H1 (cell line): ENCODE data around the gene ELL2. TPM values are rescaled to one million over a fixed set of nuclear protein-coding genes. Genes with fewer than 3 reads are reported as not detected.

Experiments
- CTCF ChIA-PET: fragments of 300-600 bp; sonication (Branson Sonifier 250); formaldehyde crosslinking; loops from one replicate; lab custom pipeline; 2021; ENCODE audit not compliant: partially characterized antibody; lab: Charles Lee
- POLR2A ChIA-PET: fragments of 300-600 bp; sonication (Branson Sonifier 250); formaldehyde crosslinking; loops from one replicate; lab custom pipeline; 2021; ENCODE audit warnings: inconsistent platforms; ENCODE audit not compliant: partially characterized antibody; lab: Charles Lee
- DNase-seq, 2 experiments: peaks; one replicate each; pipeline versions ENCODE4 v3.0.0 to v3.0.0-alpha.2; 2010 to 2022; ENCODE audit warnings: low spot score in 2 of 2, low read depth in 1 of 2, mixed read lengths in 1 of 2
- FAIRE-seq: peaks from 2 replicates; lab custom pipeline; 2011; peaks lifted over from hg19 to GRCh38; lab: Jason Lieb, UNC
- H2AFZ ChIP-seq: 2 replicates; pipeline ENCODE4 v1.8.1; 2012; ENCODE audit warnings: low read length, inconsistent platforms
- H2AK5ac ChIP-seq: 2 replicates; pipeline ENCODE4 v1.6.1; 2013; ENCODE audit warnings: low read depth, low read length
- H2BK120ac ChIP-seq: replicated peaks from 2 replicates; pipeline ENCODE3; 2013; ENCODE audit warnings: low read depth, low read length, inconsistent platforms
- H2BK12ac ChIP-seq: 2 replicates; pipeline ENCODE4 v1.6.1; 2013; ENCODE audit warnings: low read depth, low read length
- H2BK15ac ChIP-seq: 2 replicates; pipeline ENCODE4 v1.6.1; 2013; ENCODE audit warnings: low read length
- H2BK20ac ChIP-seq: 2 replicates; pipeline ENCODE4 v1.6.1; 2013; ENCODE audit warnings: low read length
- H2BK5ac ChIP-seq: 2 replicates; pipeline ENCODE4 v1.6.1; 2013; ENCODE audit warnings: low read depth, low read length
- H3K14ac ChIP-seq: 2 replicates; pipeline ENCODE4 v1.6.1; 2013; ENCODE audit warnings: inconsistent platforms; ENCODE audit not compliant: insufficient read length
- H3K18ac ChIP-seq: 2 replicates; pipeline ENCODE4 v1.6.1; 2013; ENCODE audit warnings: low read length; ENCODE audit errors: extremely low read depth
- H3K23ac ChIP-seq: 2 replicates; pipeline ENCODE4 v1.6.1; 2013; ENCODE audit warnings: inconsistent platforms; ENCODE audit not compliant: insufficient read length
- H3K23me2 ChIP-seq: 2 replicates; pipeline ENCODE4 v1.6.1; 2013; ENCODE audit warnings: low read depth, low read length
- H3K27ac ChIP-seq: 2 replicates; pipeline ENCODE4 v1.6.1; 2011; ENCODE audit warnings: low read depth, low read length, inconsistent platforms
- H3K27me3 ChIP-seq, 4 experiments: replicated peaks in 1 of 4; 1 replicate in 1 of 4; 2 replicates in 3 of 4; pipeline versions ENCODE4 v1.6.1 to v1.8.1; 2011 to 2013; ENCODE audit warnings: low read length in 3 of 4, mild to moderate bottlenecking in 3 of 4, inconsistent platforms in 2 of 4, mixed read lengths in 2 of 4, moderate library complexity in 1 of 4; ENCODE audit not compliant: control insufficient read depth in 3 of 4, insufficient read depth in 3 of 4; ENCODE audit errors: extremely low read depth in 1 of 4
- H3K36me3 ChIP-seq, 4 experiments: 2 replicates each; pipeline versions ENCODE4 v1.6.1 to v1.8.1; 2011 to 2013; ENCODE audit warnings: mild to moderate bottlenecking in 4 of 4, low read length in 3 of 4, moderate library complexity in 2 of 4, control low read depth in 1 of 4, inconsistent platforms in 1 of 4; ENCODE audit not compliant: insufficient read depth in 4 of 4, control insufficient read depth in 2 of 4
- H3K4ac ChIP-seq: replicated peaks from 2 replicates; pipeline ENCODE3; 2013; ENCODE audit warnings: low read length, low read depth, mixed read lengths, inconsistent platforms; ENCODE audit not compliant: insufficient read length
- H3K4me1 ChIP-seq, 4 experiments: replicated peaks in 1 of 4; 1 replicate in 1 of 4; 2 replicates in 3 of 4; pipeline versions ENCODE4 v1.6.1 to v1.8.1; 2011 to 2013; ENCODE audit warnings: low read length in 3 of 4, inconsistent platforms in 2 of 4, mixed read lengths in 1 of 4; ENCODE audit not compliant: insufficient read depth in 4 of 4, control insufficient read depth in 3 of 4
- H3K4me2 ChIP-seq, 2 experiments: 2 replicates each; pipeline versions ENCODE4 v1.6.1 to v1.8.1; 2011 to 2013; ENCODE audit warnings: low read depth in 2 of 2, low read length in 2 of 2, control low read depth in 1 of 2, inconsistent platforms in 1 of 2, mild to moderate bottlenecking in 1 of 2; ENCODE audit not compliant: insufficient read depth in 1 of 2
- H3K4me3 ChIP-seq, 4 experiments: fragments of 200-600, 300-600 bp in 1 of 4; sonication (generic), shearing (Covaris generic), sonication (Bioruptor Twin) in 1 of 4; 2 replicates each; pipeline versions ENCODE4 v1.5.1 to v1.8.1; 2011 to 2016; ENCODE audit warnings: low read length in 4 of 4, low read depth in 3 of 4, control low read depth in 2 of 4, inconsistent platforms in 2 of 4, mild to moderate bottlenecking in 2 of 4, mixed read lengths in 1 of 4, moderate library complexity in 1 of 4; ENCODE audit not compliant: insufficient read depth in 2 of 4; ENCODE audit errors: extremely low read depth in 1 of 4
- H3K56ac ChIP-seq: replicated peaks from 2 replicates; pipeline ENCODE3; 2013; ENCODE audit warnings: low read depth, mild to moderate bottlenecking, mixed read lengths, low read length, inconsistent platforms; ENCODE audit not compliant: insufficient read length
- H3K79me1 ChIP-seq: 2 replicates; pipeline ENCODE4 v1.6.1; 2013; ENCODE audit warnings: low read depth, low read length, control low read depth
- H3K79me2 ChIP-seq, 2 experiments: 2 replicates each; pipeline versions ENCODE4 v1.6.1 to v1.8.1; 2012 to 2013; ENCODE audit warnings: low read length in 2 of 2, mild to moderate bottlenecking in 2 of 2, inconsistent platforms in 1 of 2; ENCODE audit not compliant: insufficient read depth in 2 of 2, control insufficient read depth in 1 of 2
- H3K9ac ChIP-seq, 4 experiments: replicated peaks in 1 of 4; 1 replicate in 1 of 4; 2 replicates in 3 of 4; pipeline versions ENCODE4 v1.6.1 to v1.8.1; 2011 to 2013; ENCODE audit warnings: low read depth in 3 of 4, low read length in 3 of 4, control low read depth in 2 of 4, mild to moderate bottlenecking in 2 of 4, moderate library complexity in 2 of 4, inconsistent platforms in 1 of 4; ENCODE audit errors: extremely low read depth in 1 of 4
- H3K9me3 ChIP-seq, 2 experiments: 2 replicates each; pipeline versions ENCODE4 v1.6.1 to v1.8.1; 2012 to 2013; ENCODE audit warnings: mild to moderate bottlenecking in 2 of 2, moderate library complexity in 2 of 2, control low read depth in 1 of 2, inconsistent platforms in 1 of 2, low read depth in 1 of 2, low read length in 1 of 2, mixed read lengths in 1 of 2; ENCODE audit not compliant: insufficient read depth in 2 of 2
- H4K20me1 ChIP-seq, 2 experiments: replicated peaks in 1 of 2; 2 replicates each; pipeline versions ENCODE3 to v1.8.1; 2011 to 2013; ENCODE audit warnings: inconsistent platforms in 2 of 2, low read length in 2 of 2, mild to moderate bottlenecking in 1 of 2; ENCODE audit not compliant: insufficient read depth in 2 of 2, control insufficient read depth in 1 of 2
- H4K5ac ChIP-seq: 2 replicates; pipeline ENCODE4 v1.6.1; 2013; ENCODE audit warnings: low read length, low read depth, mixed read lengths, inconsistent platforms; ENCODE audit not compliant: insufficient read length
- H4K8ac ChIP-seq: 2 replicates; pipeline ENCODE4 v1.8.0; 2013; ENCODE audit warnings: mild to moderate bottlenecking, moderate library complexity, low read length, inconsistent platforms; ENCODE audit not compliant: insufficient read depth; ENCODE audit errors: extremely low read depth
- H4K91ac ChIP-seq: replicated peaks from 2 replicates; pipeline ENCODE3; 2013; ENCODE audit warnings: low read length, mixed read lengths, inconsistent platforms; ENCODE audit not compliant: insufficient read length
- ASH2L ChIP-seq: fragments of 200-600, 300-600 bp; sonication (generic); IDR thresholded peaks from one replicate; pipeline ENCODE4 v1.7.1; 2017; ENCODE audit warnings: low read length
- HDAC2 ChIP-seq, 2 experiments: fragments of 300-600 bp in 1 of 2; sonication (generic) in 1 of 2; IDR thresholded peaks; 2 replicates each; pipeline ENCODE4 v1.6.1; 2011 to 2012; ENCODE audit warnings: low read depth in 2 of 2, low read length in 2 of 2, mild to moderate bottlenecking in 2 of 2, moderate library complexity in 2 of 2, borderline replicate concordance in 1 of 2, inconsistent platforms in 1 of 2
- MAX ChIP-seq: IDR thresholded peaks from 2 replicates; pipeline ENCODE4 v1.6.1; 2012; ENCODE audit warnings: inconsistent platforms
- NRF1 ChIP-seq: IDR thresholded peaks from 2 replicates; pipeline ENCODE4 v1.6.1; 2011; ENCODE audit warnings: mild to moderate bottlenecking, low read depth, low read length, improper control_type of control experiment
- POLR2A ChIP-seq, 2 experiments: IDR thresholded peaks; 1 replicate in 1 of 2; 2 replicates in 1 of 2; pipeline ENCODE4 v1.6.1; 2011; ENCODE audit warnings: low read depth in 2 of 2, low read length in 2 of 2, mild to moderate bottlenecking in 2 of 2; ENCODE audit errors: control extremely low read depth in 1 of 2
- POLR2AphosphoS5 ChIP-seq: IDR thresholded peaks from 2 replicates; pipeline ENCODE4 v1.6.1; 2011; ENCODE audit warnings: low read depth, low read length
- RBBP5 ChIP-seq: IDR thresholded peaks from 2 replicates; pipeline ENCODE4 v1.7.1; 2012; ENCODE audit warnings: low read depth, mild to moderate bottlenecking, inconsistent platforms, low read length, moderate library complexity, borderline replicate concordance
- RXRA ChIP-seq: IDR thresholded peaks from 2 replicates; pipeline ENCODE4 v1.6.1; 2011; ENCODE audit warnings: low read depth, mild to moderate bottlenecking, low read length, moderate library complexity; ENCODE audit not compliant: insufficient read depth
- SIRT6 ChIP-seq: IDR thresholded peaks from one replicate; pipeline ENCODE4 v1.7.1; 2012; ENCODE audit warnings: low read length, inconsistent platforms
- SP2 ChIP-seq: IDR thresholded peaks from 2 replicates; pipeline ENCODE4 v1.6.1; 2012; ENCODE audit warnings: mild to moderate bottlenecking, low read length, inconsistent platforms
- SUZ12 ChIP-seq: fragments of 200-600 bp; sonication (generic); IDR thresholded peaks from 2 replicates; pipeline ENCODE4 v1.6.1; 2012; ENCODE audit warnings: mild to moderate bottlenecking, inconsistent platforms, low read length, moderate library complexity, mixed read lengths
- TAF7 ChIP-seq: optimal IDR thresholded peaks from 2 replicates; pipeline ENCODE3; 2011; ENCODE audit warnings: low read depth, mild to moderate bottlenecking, inconsistent platforms, low read length, moderate library complexity, borderline replicate concordance
- TEAD4 ChIP-seq: IDR thresholded peaks from 2 replicates; pipeline ENCODE4 v1.6.1; 2012; ENCODE audit warnings: low read depth, low read length, inconsistent platforms, mixed read lengths
- WGBS, 2 experiments: shearing (Covaris generic) in 1 of 2; methylation state at CpG; one replicate each; pipeline versions ENCODE4 v1.1.6 to v1.1.7; 2013 to 2015; ENCODE audit warnings: low lambda C conversion rate in 2 of 2, mixed read lengths in 2 of 2, inconsistent platforms in 1 of 2, low coverage in 1 of 2, missing lambda C conversion rate in 1 of 2; ENCODE audit not compliant: insufficient replicate concordance in 2 of 2, insufficient coverage in 1 of 2, insufficient read length in 1 of 2; ENCODE audit errors: extremely low coverage in 1 of 2, missing lambda C conversion rate in 1 of 2; 5-methylcytosine and 5-hydroxymethylcytosine counted together
- polyA plus RNA-seq, 7 experiments: library from polyadenylated mRNA; depleted of rRNA in 3 of 7; stranded (reverse) in 5 of 7; unstranded in 2 of 7; fragments of >200 nt in 5 of 7; fragments of 200-250 nt in 2 of 7; gene quantifications; 1 replicate in 5 of 7; 2 replicates in 1 of 7; 4 replicates in 1 of 7; pipeline versions ENCODE4 v1.2.1 to v1.2.3, GENCODE V29; 2011 to 2013; ENCODE audit warnings: missing spikeins in 2 of 7, mixed read lengths in 2 of 7
- total RNA-seq: library from RNA; stranded (reverse); fragmentation: NEBNext Ultra II Directional; extraction: Animal tissue kit (Norgen Biotek cat#: 25700); gene quantifications from 2 replicates; pipeline ENCODE4 v1.2.1, GENCODE V29; 2021

Gene ELL2
- total and polyA plus RNA-seq, 2 of the 8 experiments (the other 6 are each of a cell fraction or from before 2014, with no cell fraction given): 6.3 to 29.4 TPM

DNA sequence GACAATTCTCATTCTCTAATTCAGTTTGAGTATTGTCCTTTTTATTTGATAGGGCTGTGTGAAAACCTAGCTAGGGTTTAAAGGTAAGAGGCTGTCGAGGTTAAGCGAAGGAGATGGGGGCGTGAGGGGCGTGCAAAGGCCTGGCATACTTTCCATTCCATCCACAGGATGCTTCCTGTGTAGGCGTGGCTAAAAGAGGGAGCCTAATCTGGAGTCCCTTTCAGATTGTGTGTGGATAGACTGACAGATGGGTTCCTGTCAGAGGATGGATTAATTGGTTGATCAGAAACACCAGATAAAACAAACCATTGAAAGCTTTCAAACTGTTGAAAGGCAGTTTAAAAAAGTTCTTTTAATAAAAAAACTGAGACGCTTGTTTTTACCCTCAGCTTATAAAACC, 1.1 kb upstream of the ELL2 start:
- Histone ChIP-seq H3K18ac (no peak overlapping the region), H3K9ac (0 out of 7 replicates have a peak overlapping the region, but pooled peaks of 1 of the 4 experiments have one; percentile 55), H3K79me2 (peaks cover 5 to 26% of the 10 kb centered on the region in 2 experiments; a peak in 3 of 4 replicates), H3K4me1 (peaks cover 13 to 27% (median 18%) of the 10 kb centered on the region in 4 experiments; a peak in 6 of 7 replicates), H2BK15ac (no peak overlapping the region), H3K4me3 (peak overlapping the region in 3 of 4 experiments; percentile 78 to 91 (median 85); a peak in 6 of 8 replicates), H3K4me2 (peak overlapping the region; percentile 94), H3K27ac (peak overlapping the region; percentile 74; the same call in 1 of the 2 replicates), H3K56ac (no peak overlapping the region), H3K23me2 (peaks cover 17% of the 10 kb centered on the region), H4K91ac (no peak overlapping the region), H3K9me3 (no peaks in the 10 kb centered on the region), H2BK120ac (no peak overlapping the region), H3K23ac (no peak overlapping the region), H4K20me1 (peaks cover 13 to 14% of the 10 kb centered on the region in 2 experiments), H3K79me1 (peaks cover 3% of the 10 kb centered on the region; the same call in 1 of the 2 replicates), H4K5ac (no peak overlapping the region), H3K4ac (no peak overlapping the region), H2BK20ac (no peak overlapping the region), H3K14ac (no peak overlapping the region), H3K36me3 (no peaks in the 10 kb centered on the region), H2BK12ac (no peak overlapping the region; the same call in 1 of the 2 replicates), H2AK5ac (no peak overlapping the region), H2BK5ac (peak overlapping the region; percentile 90; the same call in 1 of the 2 replicates), H4K8ac (no peak overlapping the region), H3K27me3 (peaks cover 0 to 12% (median 9%) of the 10 kb centered on the region in 4 experiments; a peak in 5 of 7 replicates), H2AFZ (no peak overlapping the region)
- DNase-seq (no peak), FAIRE-seq (peak; percentile 45)
- ChIA-PET CTCF (interaction anchor here (0.7 to 5.9 kb wide), 8 partner anchors 18 to 630 kb away, joined by 3 to 38 read pairs (median 3); no protein-coding TSS in a partner anchor), POLR2A (interaction anchor here (0.8 to 3.1 kb wide), 21 partner anchors 11 to 354 kb away, joined by 3 to 9 read pairs (median 3); partner anchors contain the start of gene GLRX)
- 27% methylated on average over 6 of the region's 6 CpGs; no CpG with 5 or more reads in 1 of the 2 experiments for WGBS, 2 experiments
- no peak for TF ChIP-seq SIRT6
- peak; percentile 33; the same call in 1 of the 2 replicates for TF ChIP-seq RBBP5
- peak; percentile 32 for TF ChIP-seq ASH2L
- peak in 1 of 2 experiments; percentile 7; a peak in 1 of 3 replicates for TF ChIP-seq POLR2A (IDR thresholded peaks at IDR 0.05; ENCODE audit: control extremely low read depth in 1 of 2, low read depth in 2 of 2, low read length in 2 of 2)
- peak; percentile 89 for TF ChIP-seq TEAD4
- peak; percentile 48 for TF ChIP-seq MAX
- no peak for TF ChIP-seq NRF1
- peak; percentile 67; the same call in 1 of the 2 replicates for TF ChIP-seq POLR2AphosphoS5
- TF ChIP-seq SP2: no peak
- TF ChIP-seq TAF7: no peak
- TF ChIP-seq SUZ12: no peak
- no peak for TF ChIP-seq HDAC2 (IDR thresholded peaks at IDR 0.05; ENCODE audit: borderline replicate concordance in 1 of 2, low read depth in 2 of 2, low read length in 2 of 2)
- no peak for TF ChIP-seq RXRA
